GM12892 (cell line): ENCODE results near the gene FGF12.

Experiments used
- DNase-seq: peaks from one replicate; pipeline ENCODE4 v3.0.0; 2011; ENCODE audit not compliant: insufficient read length
- FAIRE-seq: peaks from 2 replicates; lab custom pipeline; 2011; peaks lifted over from hg19 to GRCh38; lab: Jason Lieb, UNC
- POLR2A ChIP-seq: IDR thresholded peaks from 2 replicates; pipeline ENCODE4 v1.6.1; 2011; ENCODE audit warnings: low read depth, low read length, control low read depth
- POLR2AphosphoS5 ChIP-seq: IDR thresholded peaks from 2 replicates; pipeline ENCODE4 v1.6.1; 2011; ENCODE audit warnings: low read depth, low read length, control low read depth
- TAF1 ChIP-seq: IDR thresholded peaks from 2 replicates; pipeline ENCODE4 v1.6.1; 2011; ENCODE audit warnings: low read depth, mild to moderate bottlenecking, control low read depth, low read length, borderline replicate concordance

Gene FGF12

DNA sequence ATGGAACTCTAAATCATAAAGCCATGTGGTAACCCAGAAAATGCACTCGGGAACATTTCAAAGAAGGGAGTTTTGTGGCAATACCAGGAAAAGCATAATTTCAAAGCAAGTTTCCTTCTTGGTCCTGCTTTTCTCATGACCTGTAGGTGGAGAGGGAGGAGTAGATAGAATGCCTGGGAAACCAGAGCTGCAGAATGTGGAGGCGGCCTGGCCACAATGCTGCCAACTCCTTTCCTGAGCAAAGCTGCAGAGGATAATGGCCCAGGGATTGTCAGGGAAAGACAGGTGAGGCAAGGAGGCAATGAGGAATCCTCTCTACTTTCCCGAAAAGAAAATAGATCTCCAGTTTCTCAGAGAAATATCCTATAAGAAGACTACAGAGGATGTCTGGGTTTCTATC lies 330.3 kb downstream of the FGF12 start:
- DNase-seq = no peak
- TF ChIP-seq POLR2A (no peak), POLR2AphosphoS5 (no peak), TAF1 (no peak)
- FAIRE-seq = no peak

DNA sequence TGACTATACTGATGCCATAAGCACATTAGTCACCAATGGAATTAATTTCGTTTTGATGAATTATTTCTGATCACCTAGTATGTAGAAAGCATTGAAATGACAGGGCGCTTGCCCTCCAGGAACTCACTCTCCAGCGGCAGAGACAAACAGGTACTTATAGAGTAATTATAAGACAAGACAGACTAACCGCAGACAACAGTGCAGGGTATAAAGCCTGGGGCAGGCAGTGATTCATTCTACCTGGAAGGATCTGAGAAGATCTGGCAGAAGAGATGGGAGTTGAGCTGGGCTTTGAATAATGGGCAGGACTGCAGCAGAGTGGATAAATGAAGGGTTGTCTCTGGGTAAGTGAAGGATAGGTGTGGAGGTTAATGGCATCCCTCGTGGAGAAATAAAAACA lies 331.8 kb downstream of the FGF12 start:
- TF ChIP-seq POLR2A = no peak
- TF ChIP-seq POLR2AphosphoS5 = no peak
- no peak for TF ChIP-seq TAF1
- no peak for FAIRE-seq
- DNase-seq = no peak

DNA sequence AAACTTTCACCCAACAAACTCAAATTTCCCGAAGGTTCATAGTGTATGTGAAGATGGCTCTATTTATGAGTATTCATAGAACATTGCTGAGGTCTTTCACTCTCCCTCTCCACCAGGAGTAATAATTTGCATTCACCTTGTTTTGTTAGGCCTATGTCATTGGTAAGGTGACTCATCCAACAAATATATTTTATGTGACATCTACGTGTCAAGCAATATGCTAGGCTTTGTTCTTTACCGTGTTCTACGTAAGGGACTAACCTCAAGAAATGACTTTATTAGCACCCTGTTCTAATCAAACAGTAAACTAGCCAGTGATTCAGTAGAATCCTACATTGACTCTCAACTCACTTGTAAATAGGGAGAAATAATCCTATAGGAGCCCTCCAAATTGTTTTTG lies 334.4 kb downstream of the FGF12 start:
- no peak for TF ChIP-seq POLR2AphosphoS5
- no peak for TF ChIP-seq TAF1
- no peak for TF ChIP-seq POLR2A
- FAIRE-seq = no peak
- DNase-seq = no peak

DNA sequence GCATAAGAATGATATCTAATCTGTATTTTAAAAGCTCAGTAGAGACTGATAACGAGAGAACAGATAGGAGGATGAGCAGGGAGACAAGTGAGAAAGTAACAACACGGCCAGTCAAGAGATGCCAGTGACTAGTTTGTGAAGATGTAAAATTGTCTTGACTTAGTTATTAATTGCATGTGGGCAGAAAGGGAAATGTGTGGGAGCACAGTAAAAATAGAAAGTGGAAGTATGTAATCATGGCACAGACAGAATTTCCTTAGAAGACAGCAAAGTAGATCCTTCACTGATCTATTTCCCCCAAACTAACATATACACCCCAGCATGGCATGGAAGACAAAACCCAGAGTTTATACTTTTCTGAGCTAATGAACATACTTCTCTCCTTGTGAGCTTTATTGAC lies 344.5 kb downstream of the FGF12 start:
- no peak for FAIRE-seq
- no peak for DNase-seq
- no peak for TF ChIP-seq TAF1
- TF ChIP-seq POLR2AphosphoS5 = no peak
- TF ChIP-seq POLR2A = no peak

DNA sequence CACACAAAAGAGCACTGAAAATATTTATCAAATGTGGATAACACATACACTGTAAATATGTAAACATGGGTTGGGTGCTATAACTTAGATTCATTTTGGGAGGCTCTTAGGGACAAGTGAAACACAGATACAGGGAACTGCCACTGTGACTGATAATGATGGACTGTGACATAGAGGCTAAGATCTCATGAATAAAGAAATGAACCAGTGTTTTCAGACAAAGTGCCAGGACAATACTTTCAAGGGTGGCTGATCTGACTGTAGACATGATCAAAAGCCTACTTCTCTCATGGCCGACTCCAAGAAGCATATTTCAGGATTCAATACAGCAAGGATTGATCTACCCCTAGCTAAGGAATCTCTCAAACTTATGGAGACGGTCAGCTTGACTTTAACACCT lies 353.8 kb downstream of the FGF12 start:
- TF ChIP-seq TAF1 = no peak
- no peak for TF ChIP-seq POLR2A
- TF ChIP-seq POLR2AphosphoS5 = no peak
- DNase-seq (no peak), FAIRE-seq (no peak)

DNA sequence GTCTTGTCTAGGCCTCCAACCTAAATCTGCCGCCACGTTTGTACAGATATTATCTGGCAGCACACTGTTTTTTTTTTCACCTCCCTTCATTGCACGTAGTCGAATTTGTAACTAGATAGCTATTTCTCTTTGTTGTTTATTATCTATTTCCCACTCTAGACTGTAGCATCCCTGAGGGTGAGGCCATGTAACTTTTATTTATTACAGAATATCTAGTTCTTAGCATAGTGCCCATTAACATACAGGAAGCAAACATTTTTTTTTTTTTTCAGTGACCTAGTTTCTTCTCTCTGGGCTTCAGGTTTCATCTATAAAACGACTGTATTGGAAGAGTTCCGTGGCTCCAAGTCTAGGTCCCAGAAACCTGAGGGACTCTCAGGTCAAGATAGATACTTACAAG lies 354.3 kb downstream of the FGF12 start:
- FAIRE-seq (no peak), DNase-seq (no peak)
- no peak for TF ChIP-seq POLR2AphosphoS5

DNA sequence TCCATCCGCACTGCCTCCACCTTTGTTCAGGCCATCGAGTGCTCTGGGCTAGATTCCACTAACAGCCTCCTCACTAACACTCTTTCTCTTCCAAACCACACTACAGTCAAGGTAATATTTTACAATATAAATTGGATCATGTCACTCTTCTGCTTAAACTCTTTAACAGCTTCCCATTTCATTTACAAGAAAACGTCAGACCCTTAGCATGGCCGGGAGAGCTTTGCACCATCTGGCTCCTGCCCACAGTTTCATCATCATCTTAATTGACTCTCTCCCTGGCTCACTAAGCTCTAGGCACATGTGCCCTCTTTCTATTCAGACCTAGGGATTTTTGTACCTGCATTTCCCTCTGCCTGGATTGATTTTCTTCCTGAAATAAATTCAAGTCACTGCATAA lies 354.7 kb downstream of the FGF12 start:
- TF ChIP-seq TAF1 (no peak), POLR2A (no peak), POLR2AphosphoS5 (no peak)
- DNase-seq (no peak), FAIRE-seq (no peak)

GRCh38 chr3:192371870-192372400 lies 355.4 kb downstream of the FGF12 start:
- TF ChIP-seq POLR2A (no peak), TAF1 (no peak), POLR2AphosphoS5 (no peak)
- DNase-seq (no peak), FAIRE-seq (no peak)

DNA sequence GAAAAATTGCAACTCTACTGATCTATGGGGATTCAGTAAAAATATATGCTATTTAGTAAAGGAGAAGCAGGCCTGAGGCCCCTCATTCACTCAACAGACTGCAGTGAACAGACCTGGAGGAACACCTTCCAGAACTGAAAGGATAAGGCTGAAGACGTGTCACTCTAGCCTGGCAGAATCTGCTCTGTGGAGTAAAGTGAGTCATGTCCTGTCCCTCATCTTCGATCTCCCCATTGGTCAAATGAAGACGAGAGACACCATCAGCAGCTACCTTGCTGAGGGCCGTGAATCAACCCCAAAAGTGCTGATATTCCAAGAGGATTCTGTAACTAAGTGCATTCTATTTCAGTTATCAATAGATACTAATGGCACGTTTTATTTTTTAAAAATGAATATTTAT lies 359.7 kb downstream of the FGF12 start:
- DNase-seq (no peak), FAIRE-seq (no peak)
- TF ChIP-seq POLR2AphosphoS5 (no peak), POLR2A (no peak), TAF1 (no peak)

DNA sequence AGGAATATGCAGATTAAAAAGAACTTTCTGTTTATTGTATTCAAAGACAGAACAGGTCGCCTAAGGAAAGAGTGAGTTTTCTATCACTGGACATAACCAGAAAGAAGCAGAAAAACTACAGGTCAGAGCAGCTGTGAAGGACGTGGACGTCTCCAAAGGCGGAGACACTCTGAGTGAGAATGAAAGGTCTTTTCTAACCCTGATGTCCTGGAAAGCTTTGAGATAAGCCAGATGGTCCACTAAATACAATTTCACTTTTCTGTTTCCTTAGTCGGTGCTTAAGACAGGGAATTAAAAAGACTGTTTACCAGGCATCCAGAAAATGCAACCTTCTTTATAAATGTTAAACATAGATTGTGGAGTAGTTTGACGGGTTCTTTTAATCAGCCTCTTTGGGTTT lies 360.4 kb downstream of the FGF12 start:
- TF ChIP-seq POLR2AphosphoS5 (no peak), TAF1 (no peak), POLR2A (no peak)
- no peak for DNase-seq
- no peak for FAIRE-seq

GRCh38 chr3:192365571-192365970 lies 361.8 kb downstream of the FGF12 start:
- no peak for DNase-seq
- TF ChIP-seq POLR2A (no peak), POLR2AphosphoS5 (no peak)
- FAIRE-seq = no peak

- no peak for DNase-seq
- TF ChIP-seq POLR2AphosphoS5 (no peak), POLR2A (no peak), TAF1 (no peak)
- no peak for FAIRE-seq
Measured at GRCh38 chr3:192364316-192364715, 363.0 kb downstream of the FGF12 start.

GRCh38 chr3:192354687-192355086 lies 372.7 kb downstream of the FGF12 start:
- TF ChIP-seq POLR2AphosphoS5 (no peak), TAF1 (no peak), POLR2A (no peak)
- FAIRE-seq = no peak
- DNase-seq = no peak
